ENCODE measurements around the gene PHAX.
"Not testable (repeated sequence)": the region's sequence is repeated elsewhere in the genome, so short reads cannot be mapped to it uniquely, and the experiment has no call there.

Gene PHAX

GRCh38 chr5:126613941-126614592, 13.3 kb downstream of the PHAX start:
- no peak for ATAC-seq
- TF ChIP-seq ZNF8 (CRISPR knock-in tag; IDR thresholded peaks at IDR 0.05) (no peak), ZC3H10 (CRISPR knock-in tag; IDR thresholded peaks at IDR 0.05) (no peak), CSRNP3 (CRISPR knock-in tag; IDR thresholded peaks at IDR 0.05) (no peak), ARNTL (CRISPR knock-in tag; IDR thresholded peaks at IDR 0.05; ENCODE audit: borderline replicate concordance, low read depth) (no peak), TCF4 (CRISPR knock-in tag; IDR thresholded peaks at IDR 0.05; ENCODE audit: borderline replicate concordance) (no peak), ZFP3 (CRISPR knock-in tag; IDR thresholded peaks at IDR 0.05) (no peak), RARB (CRISPR knock-in tag; IDR thresholded peaks at IDR 0.05) (no peak), ZFP30 (CRISPR knock-in tag; IDR thresholded peaks at IDR 0.05) (no peak), POU6F1 (CRISPR knock-in tag; IDR thresholded peaks at IDR 0.05; ENCODE audit: borderline replicate concordance, low read depth) (no peak), ISL1 (CRISPR knock-in tag; IDR thresholded peaks at IDR 0.05) (no peak), CSDC2 (CRISPR knock-in tag; IDR thresholded peaks at IDR 0.05) (no peak), ESRRG (CRISPR knock-in tag; IDR thresholded peaks at IDR 0.05) (no peak), TOX (CRISPR knock-in tag; IDR thresholded peaks at IDR 0.05; ENCODE audit: borderline replicate concordance) (no peak), ZNF70 (CRISPR knock-in tag; IDR thresholded peaks at IDR 0.05) (no peak)

GRCh38 chr5:126615286-126615685, 14.5 kb downstream of the PHAX start:
- no peak for TF ChIP-seq BACH2 (CRISPR knock-in tag; IDR thresholded peaks at IDR 0.05; ENCODE audit: borderline replicate concordance)
- no peak for TF ChIP-seq POU6F1 (CRISPR knock-in tag; IDR thresholded peaks at IDR 0.05; ENCODE audit: borderline replicate concordance, low read depth)
- TF ChIP-seq TCF4 (CRISPR knock-in tag; IDR thresholded peaks at IDR 0.05; ENCODE audit: borderline replicate concordance), result no peak
- TF ChIP-seq PPARA (CRISPR knock-in tag; IDR thresholded peaks at IDR 0.05; ENCODE audit: borderline replicate concordance), result no peak
- TF ChIP-seq CREB5 (CRISPR knock-in tag; IDR thresholded peaks at IDR 0.05; ENCODE audit: low read depth), result no peak
- no peak for TF ChIP-seq PATZ1 (CRISPR knock-in tag; IDR thresholded peaks at IDR 0.05; ENCODE audit: borderline replicate concordance)
- TF ChIP-seq CSRNP3 (CRISPR knock-in tag; IDR thresholded peaks at IDR 0.05), result no peak
- no peak for TF ChIP-seq CSDC2 (CRISPR knock-in tag; IDR thresholded peaks at IDR 0.05)
- TF ChIP-seq ZFP3 (CRISPR knock-in tag; IDR thresholded peaks at IDR 0.05), result no peak
- TF ChIP-seq TOX (CRISPR knock-in tag; IDR thresholded peaks at IDR 0.05; ENCODE audit: borderline replicate concordance), result no peak
- TF ChIP-seq SNAI2 (CRISPR knock-in tag; IDR thresholded peaks at IDR 0.05), result no peak
- no peak for TF ChIP-seq OSR1 (CRISPR knock-in tag; IDR thresholded peaks at IDR 0.05)
- no peak for TF ChIP-seq ZC3H10 (CRISPR knock-in tag; IDR thresholded peaks at IDR 0.05)
- TF ChIP-seq ARNTL (CRISPR knock-in tag; IDR thresholded peaks at IDR 0.05; ENCODE audit: borderline replicate concordance, low read depth), result no peak
- TF ChIP-seq ISL1 (CRISPR knock-in tag; IDR thresholded peaks at IDR 0.05), result no peak
- TF ChIP-seq ZNF565 (CRISPR knock-in tag; conservative IDR thresholded peaks at IDR 0.05; ENCODE audit: low read depth), result no peak
- no peak for TF ChIP-seq RARB (CRISPR knock-in tag; IDR thresholded peaks at IDR 0.05)
- no peak for TF ChIP-seq GLIS3 (CRISPR knock-in tag; IDR thresholded peaks at IDR 0.05)
- no peak for TF ChIP-seq ZNF70 (CRISPR knock-in tag; IDR thresholded peaks at IDR 0.05)
- ATAC-seq, result no peak

GRCh38 chr5:126617603-126618002, 16.9 kb downstream of the PHAX start:
- ATAC-seq, result not testable (repeated sequence)
